Measurements from ENCODE around the gene FCHSD2. TPM values are rescaled to one million over a fixed set of nuclear protein-coding genes. Genes with fewer than 3 reads are reported as not detected.
A peak's percentile ranks its signal among the peaks of the same experiment; 100 is the strongest.

Gene FCHSD2
- total and polyA plus RNA-seq, 4 donors: 7.6 to 18.7 (median 9.9) TPM

GRCh38 chr11:73157101-73158010 is 15.2 kb upstream of the FCHSD2 start:
- no peak for TF ChIP-seq HNF4G (IDR thresholded peaks at IDR 0.05)
- no peak for TF ChIP-seq FOXA1 (IDR thresholded peaks at IDR 0.05)
- TF ChIP-seq ATF3 (IDR thresholded peaks at IDR 0.05): no peak
- no peak for TF ChIP-seq GABPA (IDR thresholded peaks at IDR 0.05 in 1 of 2, conservative IDR thresholded peaks at IDR 0.05 in 1 of 2)
- TF ChIP-seq NR2F2 (IDR thresholded peaks at IDR 0.05): no peak
- TF ChIP-seq ZBTB33 (IDR thresholded peaks at IDR 0.05): no peak
- no peak for TF ChIP-seq RXRA (IDR thresholded peaks at IDR 0.05)
- TF ChIP-seq SP1 (IDR thresholded peaks at IDR 0.05): no peak
- TF ChIP-seq JUND (IDR thresholded peaks at IDR 0.05): no peak
- TF ChIP-seq CTCF (IDR thresholded peaks at IDR 0.05; ENCODE audit: low read depth, low read length, missing input control): no peak
- no peak for TF ChIP-seq YY1 (IDR thresholded peaks at IDR 0.05)
- H3K27ac ChIP-seq (ENCODE audit: low read depth in 1 of 2, low read length in 2 of 2): peak overlapping the region in 1 of 2 donors; percentile 31
- no peaks in the 10 kb centered on the region for H3K27me3 ChIP-seq (ENCODE audit: control insufficient read depth in 4 of 4, insufficient read depth in 4 of 4, low read length in 3 of 4)
- no peak overlapping the region for H3K4me3 ChIP-seq (ENCODE audit: low read depth in 1 of 3, low read length in 3 of 3)
- no peak overlapping the region for H3K9ac ChIP-seq (ENCODE audit: low read depth in 1 of 2, low read length in 2 of 2)
- no peak for DNase-seq (ENCODE audit: low spot score)
- no peaks in the 10 kb centered on the region for H3K9me3 ChIP-seq (ENCODE audit: control insufficient read depth in 4 of 4, low read length in 3 of 4)
- WGBS: 70% methylated on average over 9 of the region's 9 CpGs
- peaks cover 2 to 18% (median 14%) of the 10 kb centered on the region in 4 donors for H3K4me1 ChIP-seq (ENCODE audit: control insufficient read depth in 4 of 4, insufficient read depth in 4 of 4, low read length in 3 of 4)
- H3K36me3 ChIP-seq (ENCODE audit: control insufficient read depth in 4 of 4, insufficient read depth in 3 of 4, low read depth in 1 of 4, low read length in 3 of 4): no peaks in the 10 kb centered on the region

GRCh38 chr11:73156686-73157085 is 14.6 kb upstream of the FCHSD2 start:
- TF ChIP-seq JUND (IDR thresholded peaks at IDR 0.05) (no peak), FOXA1 (IDR thresholded peaks at IDR 0.05) (no peak), CTCF (IDR thresholded peaks at IDR 0.05; ENCODE audit: low read depth, low read length, missing input control) (no peak)
- Histone ChIP-seq H3K9ac (ENCODE audit: low read depth in 1 of 2, low read length in 2 of 2) (no peak overlapping the region), H3K9me3 (ENCODE audit: control insufficient read depth in 4 of 4, low read length in 3 of 4) (no peaks in the 10 kb centered on the region), H3K4me1 (ENCODE audit: control insufficient read depth in 4 of 4, insufficient read depth in 4 of 4, low read length in 3 of 4) (peaks cover 2 to 18% (median 14%) of the 10 kb centered on the region in 4 donors), H3K27ac (ENCODE audit: low read depth in 1 of 2, low read length in 2 of 2) (no peak overlapping the region), H3K36me3 (ENCODE audit: control insufficient read depth in 4 of 4, insufficient read depth in 3 of 4, low read depth in 1 of 4, low read length in 3 of 4) (no peaks in the 10 kb centered on the region), H3K4me3 (ENCODE audit: low read depth in 1 of 3, low read length in 3 of 3) (no peak overlapping the region), H3K27me3 (ENCODE audit: control insufficient read depth in 4 of 4, insufficient read depth in 4 of 4, low read length in 3 of 4) (no peaks in the 10 kb centered on the region)
- 97% methylated on average over 2 of the region's 2 CpGs for WGBS
- no peak for DNase-seq (ENCODE audit: low spot score)

Measured in liver (tissue), 9 donors.